Measurements from ENCODE around the gene TUT1. TPM values are rescaled to one million over a fixed set of nuclear protein-coding genes. Genes with fewer than 3 reads are reported as not detected.

Gene TUT1
- total RNA-seq, 1 donor: 4.3 TPM

- no peak for DNase-seq (ENCODE audit: low read depth)
- TF ChIP-seq CTCF (IDR thresholded peaks at IDR 0.05; ENCODE audit: insufficient read depth, low read depth, low read length): no peak
- H3K4me3 ChIP-seq (ENCODE audit: low read depth, low read length): peak overlapping the region; percentile 92
Observed at GRCh38 chr11:62600367-62601121, 9.2 kb upstream of the TUT1 start.

GRCh38 chr11:62599901-62600300, 8.6 kb upstream of the TUT1 start:
- peak overlapping the region; percentile 92 for H3K4me3 ChIP-seq (ENCODE audit: low read depth, low read length)
- DNase-seq (ENCODE audit: low read depth): no peak
- no peak for TF ChIP-seq CTCF (IDR thresholded peaks at IDR 0.05; ENCODE audit: insufficient read depth, low read depth, low read length)

GRCh38 chr11:62599069-62599696, 7.9 kb upstream of the TUT1 start:
- peak overlapping the region; percentile 92 for H3K4me3 ChIP-seq (ENCODE audit: low read depth, low read length)
- TF ChIP-seq CTCF (IDR thresholded peaks at IDR 0.05; ENCODE audit: insufficient read depth, low read depth, low read length): no peak

GRCh38 chr11:62595124-62595523, 3.8 kb upstream of the TUT1 start:
- H3K4me3 ChIP-seq (ENCODE audit: low read depth, low read length): no peak overlapping the region
- no peak for TF ChIP-seq CTCF (IDR thresholded peaks at IDR 0.05; ENCODE audit: insufficient read depth, low read depth, low read length)
- no peak for DNase-seq (ENCODE audit: low read depth)

More at GRCh38 chr11:62599069-62599696, 7.9 kb upstream of the TUT1 start:
- DNase-seq (ENCODE audit: low read depth): peak; percentile 99

GRCh38 chr11:62593434-62594044, 2.2 kb upstream of the TUT1 start:
- H3K4me3 ChIP-seq (ENCODE audit: low read depth, low read length): no peak overlapping the region
- DNase-seq (ENCODE audit: low read depth): peak; percentile 81
- TF ChIP-seq CTCF (IDR thresholded peaks at IDR 0.05; ENCODE audit: insufficient read depth, low read depth, low read length): peak; percentile 69

- TF ChIP-seq CTCF (IDR thresholded peaks at IDR 0.05; ENCODE audit: insufficient read depth, low read depth, low read length): no peak
- DNase-seq (ENCODE audit: low read depth): no peak
- H3K4me3 ChIP-seq (ENCODE audit: low read depth, low read length): no peak overlapping the region
Observed at GRCh38 chr11:62592989-62593421, 1.7 kb upstream of the TUT1 start.
